GM12875 (cell line): ENCODE results near the gene MAP3K4.

Experiments
- H3K4me3 ChIP-seq: one replicate; pipeline ENCODE4 v1.5.1; 2011; ENCODE audit warnings: low read depth, low read length, control low read depth
- TF ChIP-seq, protein P1 (sequence below): IDR thresholded peaks from 2 replicates; pipeline ENCODE4 v1.5.1; 2011; ENCODE audit warnings: low read depth, mild to moderate bottlenecking, control low read depth, inconsistent platforms, low read length, moderate library complexity, borderline replicate concordance; ENCODE audit not compliant: insufficient read depth

MAP3K4 gene

DNA sequence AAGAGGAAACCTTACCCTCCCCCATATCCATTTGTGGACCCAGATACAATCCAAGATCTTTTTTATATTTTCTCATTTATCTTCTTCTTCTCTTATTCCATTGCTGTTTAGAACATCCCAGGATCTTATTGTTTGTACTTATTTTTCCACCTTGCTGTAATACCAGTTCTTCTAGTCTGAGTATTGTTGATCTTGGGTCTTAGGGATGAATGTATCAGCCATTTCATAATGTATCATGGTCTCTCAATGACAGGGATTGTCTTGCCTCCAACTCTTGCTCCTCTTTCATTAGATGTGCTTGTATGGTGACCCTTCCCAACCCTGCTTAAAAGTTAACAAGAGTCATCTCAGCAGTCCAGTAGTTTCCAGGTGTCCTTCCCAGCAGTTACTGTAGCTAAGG is 63.3 kb downstream of the MAP3K4 start:
- H3K4me3 ChIP-seq, result no peak overlapping the region
- TF ChIP-seq, protein P1, sequence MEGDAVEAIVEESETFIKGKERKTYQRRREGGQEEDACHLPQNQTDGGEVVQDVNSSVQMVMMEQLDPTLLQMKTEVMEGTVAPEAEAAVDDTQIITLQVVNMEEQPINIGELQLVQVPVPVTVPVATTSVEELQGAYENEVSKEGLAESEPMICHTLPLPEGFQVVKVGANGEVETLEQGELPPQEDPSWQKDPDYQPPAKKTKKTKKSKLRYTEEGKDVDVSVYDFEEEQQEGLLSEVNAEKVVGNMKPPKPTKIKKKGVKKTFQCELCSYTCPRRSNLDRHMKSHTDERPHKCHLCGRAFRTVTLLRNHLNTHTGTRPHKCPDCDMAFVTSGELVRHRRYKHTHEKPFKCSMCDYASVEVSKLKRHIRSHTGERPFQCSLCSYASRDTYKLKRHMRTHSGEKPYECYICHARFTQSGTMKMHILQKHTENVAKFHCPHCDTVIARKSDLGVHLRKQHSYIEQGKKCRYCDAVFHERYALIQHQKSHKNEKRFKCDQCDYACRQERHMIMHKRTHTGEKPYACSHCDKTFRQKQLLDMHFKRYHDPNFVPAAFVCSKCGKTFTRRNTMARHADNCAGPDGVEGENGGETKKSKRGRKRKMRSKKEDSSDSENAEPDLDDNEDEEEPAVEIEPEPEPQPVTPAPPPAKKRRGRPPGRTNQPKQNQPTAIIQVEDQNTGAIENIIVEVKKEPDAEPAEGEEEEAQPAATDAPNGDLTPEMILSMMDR, result no peak

DNA sequence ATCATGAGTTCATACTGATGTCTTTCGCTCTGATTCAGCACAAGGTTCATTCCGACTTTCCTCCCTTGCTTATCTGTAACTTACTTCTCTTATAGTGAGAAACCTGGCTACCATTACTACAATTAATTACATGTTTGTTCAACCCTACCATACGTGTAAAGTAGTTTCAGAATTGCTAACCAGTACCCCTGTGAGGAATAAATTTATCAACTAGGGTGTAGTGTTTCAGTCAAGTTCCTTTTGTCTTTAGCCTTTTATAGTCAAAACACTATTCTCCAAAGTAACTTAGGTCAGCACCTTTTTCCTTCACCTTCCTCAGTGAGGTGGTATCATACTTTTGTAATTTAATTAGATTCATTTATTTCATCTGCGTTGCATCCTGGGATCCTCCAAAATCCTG is 64.9 kb downstream of the MAP3K4 start:
- TF ChIP-seq, protein P1, result no peak
- no peak overlapping the region for H3K4me3 ChIP-seq

DNA sequence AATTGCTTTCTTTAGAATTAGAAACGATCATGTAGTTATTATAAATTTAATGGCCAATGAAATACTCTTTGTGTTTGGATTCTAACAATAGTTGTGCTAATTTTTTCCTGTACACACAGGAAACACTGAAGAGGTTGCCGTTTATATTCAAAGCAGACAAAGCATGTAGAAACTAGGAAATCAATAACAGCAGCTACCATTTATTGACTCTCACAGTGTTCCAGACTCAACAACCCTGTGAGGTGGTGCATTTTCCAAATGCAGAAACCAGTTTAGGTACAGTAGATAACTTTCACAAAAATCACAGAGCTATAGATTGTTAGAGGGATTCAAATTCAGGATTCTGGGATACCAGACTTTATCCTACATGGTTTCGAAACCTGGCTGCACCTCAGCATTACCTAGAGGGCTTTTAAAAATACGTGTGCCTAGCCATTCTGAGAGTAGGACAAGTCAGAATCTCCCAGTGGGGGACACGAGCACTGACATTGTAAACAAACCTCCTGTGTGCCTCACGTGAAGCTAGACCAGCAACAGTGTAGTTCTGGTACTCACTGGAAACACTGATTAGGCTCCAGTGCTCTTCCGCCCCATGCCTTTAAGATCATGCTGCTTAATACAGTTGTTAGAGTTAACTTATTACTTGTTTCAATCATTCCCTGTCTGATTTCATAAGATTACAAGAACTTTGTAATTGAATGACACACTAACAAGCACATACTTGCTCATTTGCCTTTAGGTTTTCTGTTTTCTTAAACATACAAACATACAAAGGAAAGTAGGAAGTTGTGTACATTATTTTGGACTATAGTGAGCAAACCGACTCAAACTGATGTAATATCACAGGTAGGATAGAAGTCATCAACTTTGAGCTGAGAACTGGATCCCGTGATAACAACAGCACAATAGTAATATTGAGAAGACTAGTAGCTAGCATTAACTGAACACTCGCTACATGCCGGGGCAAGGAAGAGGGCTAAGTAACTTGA is 65.8 kb downstream of the MAP3K4 start:
- TF ChIP-seq, protein P1, result no peak
- H3K4me3 ChIP-seq, result no peak overlapping the region

DNA sequence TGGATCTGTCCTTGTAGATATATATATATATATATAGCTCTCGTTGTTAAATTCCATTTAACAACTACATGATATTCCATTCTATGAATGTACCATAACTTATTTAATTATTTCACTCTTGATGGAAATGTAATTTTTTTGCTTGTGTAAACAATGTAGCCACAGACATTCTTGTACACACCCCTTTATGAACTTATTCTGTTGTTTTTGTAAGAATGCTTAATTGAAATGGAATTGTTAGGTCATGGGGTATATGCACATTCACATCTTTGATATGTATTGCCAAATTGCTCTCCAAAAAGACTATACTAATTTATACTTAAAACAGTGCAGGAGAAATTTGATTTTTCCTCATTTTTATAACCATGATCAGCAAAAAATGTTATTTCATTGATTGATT is 67.2 kb downstream of the MAP3K4 start:
- TF ChIP-seq, protein P1, result no peak
- no peak overlapping the region for H3K4me3 ChIP-seq

DNA sequence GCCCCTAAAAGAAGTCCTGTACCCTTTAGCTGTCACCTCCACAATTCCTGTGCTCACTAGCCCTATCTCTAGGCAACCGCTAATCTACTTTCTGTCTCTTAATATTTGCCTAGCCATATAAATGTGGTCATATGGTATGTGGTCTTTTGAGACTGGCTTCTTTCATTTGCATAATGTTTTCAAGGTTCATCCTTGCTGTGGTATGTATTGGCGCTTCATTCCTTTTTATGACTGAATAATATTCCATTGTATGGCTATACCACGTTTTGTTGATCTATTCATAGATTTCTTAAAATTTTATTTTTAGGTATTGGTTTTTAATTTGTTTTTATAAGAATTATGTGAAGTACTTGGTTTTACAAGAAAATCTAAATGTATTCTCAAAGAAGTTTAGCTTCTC is 70.0 kb downstream of the MAP3K4 start:
- TF ChIP-seq, protein P1, result no peak
- no peak overlapping the region for H3K4me3 ChIP-seq

DNA sequence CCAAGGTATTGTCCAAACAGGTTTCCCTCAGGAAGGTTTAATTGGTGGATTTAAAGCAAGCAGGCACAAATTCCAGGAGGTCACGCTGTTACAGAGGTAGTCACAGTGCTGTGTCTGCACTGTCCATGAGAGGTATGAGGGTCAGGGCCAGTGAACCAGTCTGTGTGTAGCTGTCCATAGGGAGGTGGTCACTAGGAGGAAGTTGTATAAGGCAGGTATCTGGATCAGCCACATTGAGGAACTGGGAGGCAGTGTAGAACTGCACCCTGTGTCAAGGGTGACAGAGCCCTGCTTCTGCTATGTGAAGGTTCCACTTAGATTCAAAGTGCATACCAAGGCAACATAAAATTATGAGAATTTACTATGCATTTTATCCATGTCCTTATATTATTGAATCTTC is 73.3 kb downstream of the MAP3K4 start:
- TF ChIP-seq, protein P1, result no peak
- H3K4me3 ChIP-seq, result no peak overlapping the region

DNA sequence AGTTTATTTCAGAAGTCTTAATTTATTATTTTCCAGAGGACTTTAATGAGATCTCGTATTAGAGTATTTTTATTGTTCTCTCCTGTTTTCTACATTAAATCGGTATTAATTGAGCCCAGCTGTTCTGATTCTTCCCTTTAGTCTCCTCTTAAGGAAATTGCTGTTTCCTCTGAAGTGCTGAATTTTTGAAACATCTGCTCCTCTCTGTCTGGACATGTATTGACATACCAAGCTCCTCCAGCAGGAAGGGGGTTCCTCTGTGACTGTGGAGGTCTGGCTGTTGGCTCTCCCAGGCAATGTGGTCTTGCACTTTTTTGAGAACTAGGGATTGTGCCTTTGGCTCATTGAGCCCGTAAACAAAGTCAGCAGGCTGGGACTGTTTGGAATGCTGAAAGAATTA is 74.9 kb downstream of the MAP3K4 start:
- no peak overlapping the region for H3K4me3 ChIP-seq
- TF ChIP-seq, protein P1, result no peak
